ENCODE data around the gene SPINT1.
A peak's percentile ranks its signal among the peaks of the same experiment; 100 is the strongest.

The SPINT1 gene

GRCh38 chr15:40841741-40842140 lies 2.1 kb upstream of the SPINT1 start:
- no peak overlapping the region for H3K4me3 ChIP-seq (ENCODE audit: low read depth, low read length)
- TF ChIP-seq CTCF (conservative IDR thresholded peaks at IDR 0.05; ENCODE audit: low read depth, low read length): no peak
- no peak for DNase-seq (ENCODE audit: low read depth)

- no peak for DNase-seq (ENCODE audit: low read depth)
- peak overlapping the region; percentile 54 for H3K4me3 ChIP-seq (ENCODE audit: low read depth, low read length)
- TF ChIP-seq CTCF (conservative IDR thresholded peaks at IDR 0.05; ENCODE audit: low read depth, low read length): no peak
These were observed 475 bp upstream of the SPINT1 start for GRCh38 chr15:40843261-40843884.

GRCh38 chr15:40844696-40845030 lies 815 bp downstream of the SPINT1 start:
- no peak for TF ChIP-seq CTCF (conservative IDR thresholded peaks at IDR 0.05; ENCODE audit: low read depth, low read length)
- peak; percentile 14 for DNase-seq (ENCODE audit: low read depth)
- peak overlapping the region; percentile 54 for H3K4me3 ChIP-seq (ENCODE audit: low read depth, low read length)

GRCh38 chr15:40845036-40845435 lies 1.2 kb downstream of the SPINT1 start:
- no peak for DNase-seq (ENCODE audit: low read depth)
- peak overlapping the region; percentile 54 for H3K4me3 ChIP-seq (ENCODE audit: low read depth, low read length)

GRCh38 chr15:40845511-40846284 lies 1.9 kb downstream of the SPINT1 start:
- TF ChIP-seq CTCF (conservative IDR thresholded peaks at IDR 0.05; ENCODE audit: low read depth, low read length): no peak
- no peak overlapping the region for H3K4me3 ChIP-seq (ENCODE audit: low read depth, low read length)
- no peak for DNase-seq (ENCODE audit: low read depth)

More at GRCh38 chr15:40845036-40845435, 1.2 kb downstream of the SPINT1 start:
- no peak for TF ChIP-seq CTCF (conservative IDR thresholded peaks at IDR 0.05; ENCODE audit: low read depth, low read length)

GRCh38 chr15:40846841-40847222 lies 3.0 kb downstream of the SPINT1 start:
- DNase-seq (ENCODE audit: low read depth): no peak
- TF ChIP-seq CTCF (conservative IDR thresholded peaks at IDR 0.05; ENCODE audit: low read depth, low read length): no peak
- no peak overlapping the region for H3K4me3 ChIP-seq (ENCODE audit: low read depth, low read length)

All from choroid plexus epithelial cell (primary cell).